ENCODE results near the gene OAF.

Gene OAF

DNA sequence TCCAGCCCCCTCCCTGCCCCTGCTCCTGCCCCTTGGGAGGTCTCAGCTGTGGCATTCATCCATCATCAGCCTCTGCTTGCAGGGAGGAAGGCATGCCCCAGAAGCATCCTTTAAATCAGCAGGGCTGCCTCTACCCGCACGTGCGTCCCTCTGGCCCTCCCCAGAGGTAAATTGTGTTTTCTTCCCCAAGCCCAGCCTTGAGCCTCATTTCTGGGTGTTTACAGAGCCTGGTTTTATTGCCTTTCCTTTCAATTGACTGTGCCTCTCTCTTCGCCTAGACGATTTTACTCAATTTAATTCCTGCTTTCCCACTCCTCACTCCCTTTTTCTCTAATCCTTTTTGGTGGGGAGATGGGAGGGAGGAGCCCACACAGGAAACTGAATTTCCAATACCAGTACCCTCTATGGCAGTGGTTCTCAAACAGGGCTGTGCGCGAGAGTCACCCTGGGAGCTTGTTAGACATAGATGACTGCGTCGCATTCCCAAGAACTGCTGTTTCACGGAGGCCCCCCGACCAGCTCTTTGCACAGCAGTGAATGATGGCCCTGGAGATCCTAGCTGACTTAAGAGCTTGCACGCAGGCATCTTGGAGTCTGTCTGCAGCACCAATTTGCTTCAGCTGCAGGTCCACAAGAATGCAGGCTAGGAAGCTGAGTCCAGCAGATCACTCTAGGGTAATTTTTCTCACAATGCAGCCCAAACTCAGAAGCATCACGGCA is 15.1 kb upstream of the OAF start:
- no peak overlapping the region for H3K27ac ChIP-seq (ENCODE audit: low read length)
- peaks cover 0 to 5% of the 10 kb centered on the region in 2 donors for H3K27me3 ChIP-seq (ENCODE audit: control insufficient read depth in 1 of 2, insufficient read depth in 2 of 2, low read length in 2 of 2)
- peaks cover 6% of the 10 kb centered on the region for H3K4me1 ChIP-seq (ENCODE audit: control insufficient read depth, insufficient read depth, low read length)
- no peak overlapping the region for H3K4me3 ChIP-seq (ENCODE audit: low read length in 2 of 2)
- no peak overlapping the region for H3K9ac ChIP-seq (ENCODE audit: low read length in 2 of 2)
- no peaks in the 10 kb centered on the region for H3K9me3 ChIP-seq (ENCODE audit: control insufficient read depth in 2 of 2, low read length in 2 of 2)
- H3K36me3 ChIP-seq (ENCODE audit: control insufficient read depth in 2 of 2, insufficient read depth in 2 of 2, low read length in 2 of 2) = no peaks in the 10 kb centered on the region

GRCh38 chr11:120196826-120197225 is 14.0 kb upstream of the OAF start:
- no peak overlapping the region for H3K4me3 ChIP-seq (ENCODE audit: low read length in 2 of 2)
- H3K4me1 ChIP-seq (ENCODE audit: control insufficient read depth, insufficient read depth, low read length) = peaks cover 6% of the 10 kb centered on the region
- no peaks in the 10 kb centered on the region for H3K9me3 ChIP-seq (ENCODE audit: control insufficient read depth in 2 of 2, low read length in 2 of 2)
- H3K27ac ChIP-seq (ENCODE audit: low read length) = no peak overlapping the region
- H3K27me3 ChIP-seq (ENCODE audit: control insufficient read depth in 1 of 2, insufficient read depth in 2 of 2, low read length in 2 of 2) = peaks cover 0 to 2% of the 10 kb centered on the region in 2 donors
- no peak overlapping the region for H3K9ac ChIP-seq (ENCODE audit: low read length in 2 of 2)
- H3K36me3 ChIP-seq (ENCODE audit: control insufficient read depth in 2 of 2, insufficient read depth in 2 of 2, low read length in 2 of 2) = no peaks in the 10 kb centered on the region

GRCh38 chr11:120197251-120197891 is 13.5 kb upstream of the OAF start:
- Histone ChIP-seq H3K4me3 (ENCODE audit: low read length in 2 of 2) (no peak overlapping the region), H3K4me1 (ENCODE audit: control insufficient read depth, insufficient read depth, low read length) (peaks cover 6% of the 10 kb centered on the region), H3K27me3 (ENCODE audit: control insufficient read depth in 1 of 2, insufficient read depth in 2 of 2, low read length in 2 of 2) (peaks cover 0 to 2% of the 10 kb centered on the region in 2 donors), H3K9ac (ENCODE audit: low read length in 2 of 2) (no peak overlapping the region), H3K9me3 (ENCODE audit: control insufficient read depth in 2 of 2, low read length in 2 of 2) (no peaks in the 10 kb centered on the region), H3K27ac (ENCODE audit: low read length) (no peak overlapping the region), H3K36me3 (ENCODE audit: control insufficient read depth in 2 of 2, insufficient read depth in 2 of 2, low read length in 2 of 2) (no peaks in the 10 kb centered on the region)

DNA sequence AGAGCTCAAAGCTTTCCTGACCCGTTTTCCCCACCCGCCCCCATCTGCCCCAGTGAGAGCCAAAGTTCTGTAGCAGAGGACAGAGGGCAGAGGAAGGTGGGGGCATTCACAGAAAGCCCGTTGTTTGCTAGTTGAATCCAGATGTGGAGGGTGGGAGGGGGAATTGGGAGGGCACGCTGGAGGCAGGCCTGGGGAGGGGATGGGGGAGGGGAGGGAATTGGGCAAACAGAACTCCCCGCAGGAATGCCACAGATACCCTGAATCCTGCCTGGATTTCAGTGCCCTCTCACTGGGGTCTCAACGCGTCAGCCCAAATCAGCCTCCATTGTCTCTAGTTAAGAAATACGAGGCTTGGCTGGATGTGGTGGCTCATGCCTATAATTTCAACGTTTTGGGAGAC is 12.9 kb upstream of the OAF start:
- H3K4me1 ChIP-seq (ENCODE audit: control insufficient read depth, insufficient read depth, low read length) = peaks cover 6% of the 10 kb centered on the region

DNA sequence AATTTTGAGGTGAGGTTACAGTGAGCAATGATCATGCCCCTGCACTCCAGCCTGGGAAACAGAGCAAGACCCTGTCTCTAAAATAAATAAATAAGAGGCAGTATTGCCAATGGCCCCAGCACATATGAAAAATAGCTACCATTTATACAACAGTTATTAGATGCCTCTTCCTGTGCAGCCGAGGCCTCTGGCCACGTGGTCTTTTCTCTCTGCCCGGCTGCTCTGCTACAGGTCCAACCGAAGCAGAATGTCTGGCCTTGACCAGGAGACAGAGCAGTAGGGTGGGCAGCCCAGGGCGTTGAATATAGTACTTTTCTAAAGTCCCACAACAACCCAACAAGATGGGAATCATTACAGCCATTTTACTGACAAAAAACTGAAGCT is 12.4 kb upstream of the OAF start:
- H3K27ac ChIP-seq (ENCODE audit: low read length) = no peak overlapping the region
- H3K27me3 ChIP-seq (ENCODE audit: control insufficient read depth in 1 of 2, insufficient read depth in 2 of 2, low read length in 2 of 2) = peaks cover 0 to 2% of the 10 kb centered on the region in 2 donors
- H3K9me3 ChIP-seq (ENCODE audit: control insufficient read depth in 2 of 2, low read length in 2 of 2) = no peaks in the 10 kb centered on the region
- H3K9ac ChIP-seq (ENCODE audit: low read length in 2 of 2) = no peak overlapping the region
- H3K4me1 ChIP-seq (ENCODE audit: control insufficient read depth, insufficient read depth, low read length) = peaks cover 6% of the 10 kb centered on the region
- H3K4me3 ChIP-seq (ENCODE audit: low read length in 2 of 2) = no peak overlapping the region
- H3K36me3 ChIP-seq (ENCODE audit: control insufficient read depth in 2 of 2, insufficient read depth in 2 of 2, low read length in 2 of 2) = no peaks in the 10 kb centered on the region

More for the DNA sequence above, 12.9 kb upstream of the OAF start:
- no peak overlapping the region for H3K9ac ChIP-seq (ENCODE audit: low read length in 2 of 2)
- no peak overlapping the region for H3K4me3 ChIP-seq (ENCODE audit: low read length in 2 of 2)
- H3K27me3 ChIP-seq (ENCODE audit: control insufficient read depth in 1 of 2, insufficient read depth in 2 of 2, low read length in 2 of 2) = peaks cover 0 to 2% of the 10 kb centered on the region in 2 donors
- H3K9me3 ChIP-seq (ENCODE audit: control insufficient read depth in 2 of 2, low read length in 2 of 2) = no peaks in the 10 kb centered on the region
- H3K27ac ChIP-seq (ENCODE audit: low read length) = no peak overlapping the region
- H3K36me3 ChIP-seq (ENCODE audit: control insufficient read depth in 2 of 2, insufficient read depth in 2 of 2, low read length in 2 of 2) = no peaks in the 10 kb centered on the region

DNA sequence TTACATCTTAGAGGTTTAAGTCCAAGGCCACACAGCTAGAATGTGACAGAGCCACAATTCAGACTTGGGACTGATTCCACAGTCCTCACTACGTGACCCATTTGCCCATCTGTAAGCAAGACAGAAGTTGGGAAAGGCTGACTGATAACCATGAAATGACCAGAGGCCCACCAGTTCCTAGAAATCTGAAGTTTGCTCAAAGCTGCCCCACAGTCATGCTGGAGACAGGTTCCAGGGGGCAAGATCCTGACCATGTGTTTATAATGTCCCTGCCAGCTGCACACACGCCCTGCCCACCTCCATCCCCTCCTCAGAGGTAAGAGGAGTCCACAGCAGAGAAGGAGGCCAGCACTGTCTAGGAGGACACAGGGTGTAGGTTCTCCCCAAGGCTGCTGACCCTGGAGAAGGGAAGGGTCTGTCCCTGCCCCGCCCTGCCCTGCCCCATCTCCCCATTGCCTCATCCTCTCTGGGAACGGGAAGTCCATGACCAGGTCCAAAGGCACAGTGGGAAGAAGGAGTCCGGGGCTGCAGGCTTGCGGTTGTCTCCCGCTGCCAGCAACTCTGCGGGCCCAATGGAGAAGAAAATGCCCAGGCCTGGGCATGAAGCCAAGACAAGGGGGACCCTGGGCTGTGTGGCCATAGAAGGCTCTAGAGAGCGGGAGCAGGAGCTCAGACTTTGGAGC is 11.9 kb upstream of the OAF start:
- Histone ChIP-seq H3K9ac (ENCODE audit: low read length in 2 of 2) (no peak overlapping the region), H3K4me1 (ENCODE audit: control insufficient read depth, insufficient read depth, low read length) (peaks cover 6% of the 10 kb centered on the region), H3K36me3 (ENCODE audit: control insufficient read depth in 2 of 2, insufficient read depth in 2 of 2, low read length in 2 of 2) (no peaks in the 10 kb centered on the region), H3K27me3 (ENCODE audit: control insufficient read depth in 1 of 2, insufficient read depth in 2 of 2, low read length in 2 of 2) (peaks cover 0 to 2% of the 10 kb centered on the region in 2 donors), H3K4me3 (ENCODE audit: low read length in 2 of 2) (no peak overlapping the region), H3K9me3 (ENCODE audit: control insufficient read depth in 2 of 2, low read length in 2 of 2) (no peaks in the 10 kb centered on the region), H3K27ac (ENCODE audit: low read length) (no peak overlapping the region)

DNA sequence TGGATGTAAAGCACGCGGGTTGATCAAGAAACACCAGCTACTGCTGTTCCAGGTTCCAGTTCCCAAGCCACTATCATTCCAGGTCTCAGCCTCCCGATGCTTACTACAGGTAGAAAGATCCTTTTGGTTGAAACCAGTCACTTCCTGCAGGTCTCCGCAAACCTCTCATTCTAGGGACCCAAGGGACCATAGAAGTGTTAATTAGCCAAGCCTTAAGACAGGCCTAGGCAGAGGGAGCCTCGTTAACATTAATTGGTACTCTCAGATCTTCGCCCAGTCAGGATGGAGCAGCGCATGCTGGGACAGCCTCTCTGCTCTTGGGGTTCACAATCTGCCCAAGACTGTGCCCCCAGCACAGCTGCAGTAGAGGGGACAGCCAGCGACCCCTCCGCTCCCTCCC is 11.2 kb upstream of the OAF start:
- no peak overlapping the region for H3K4me3 ChIP-seq (ENCODE audit: low read length in 2 of 2)
- no peaks in the 10 kb centered on the region for H3K9me3 ChIP-seq (ENCODE audit: control insufficient read depth in 2 of 2, low read length in 2 of 2)
- H3K27ac ChIP-seq (ENCODE audit: low read length) = no peak overlapping the region
- no peaks in the 10 kb centered on the region for H3K36me3 ChIP-seq (ENCODE audit: control insufficient read depth in 2 of 2, insufficient read depth in 2 of 2, low read length in 2 of 2)
- no peak overlapping the region for H3K9ac ChIP-seq (ENCODE audit: low read length in 2 of 2)
- H3K27me3 ChIP-seq (ENCODE audit: control insufficient read depth in 1 of 2, insufficient read depth in 2 of 2, low read length in 2 of 2) = peaks cover 0 to 2% of the 10 kb centered on the region in 2 donors
- peaks cover 6% of the 10 kb centered on the region for H3K4me1 ChIP-seq (ENCODE audit: control insufficient read depth, insufficient read depth, low read length)

DNA sequence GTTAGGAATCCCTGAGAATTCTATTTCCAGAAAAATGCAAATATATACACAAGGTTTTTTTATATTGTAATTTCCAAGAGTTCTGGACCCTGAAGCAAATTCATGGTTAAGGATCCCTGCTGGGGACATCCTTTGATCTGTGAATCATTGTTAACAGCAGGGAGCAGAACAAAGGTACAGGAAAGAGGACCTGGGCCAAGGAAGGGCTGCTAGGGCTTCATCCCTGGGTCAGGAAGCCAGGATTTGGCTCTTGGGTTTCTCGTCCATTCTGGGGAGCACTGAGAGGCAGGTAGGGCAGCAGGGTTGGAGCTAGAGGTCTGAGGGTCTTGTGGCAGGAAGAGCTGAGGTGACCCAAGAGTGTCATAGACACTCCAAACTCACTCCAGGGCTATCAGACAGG is 10.2 kb upstream of the OAF start:
- Histone ChIP-seq H3K9ac (ENCODE audit: low read length in 2 of 2) (no peak overlapping the region), H3K9me3 (ENCODE audit: control insufficient read depth in 2 of 2, low read length in 2 of 2) (no peaks in the 10 kb centered on the region), H3K4me3 (ENCODE audit: low read length in 2 of 2) (no peak overlapping the region), H3K27ac (ENCODE audit: low read length) (no peak overlapping the region), H3K27me3 (ENCODE audit: control insufficient read depth in 1 of 2, insufficient read depth in 2 of 2, low read length in 2 of 2) (peaks cover 0 to 2% of the 10 kb centered on the region in 2 donors), H3K4me1 (ENCODE audit: control insufficient read depth, insufficient read depth, low read length) (peaks cover 6% of the 10 kb centered on the region), H3K36me3 (ENCODE audit: control insufficient read depth in 2 of 2, insufficient read depth in 2 of 2, low read length in 2 of 2) (no peaks in the 10 kb centered on the region)

DNA sequence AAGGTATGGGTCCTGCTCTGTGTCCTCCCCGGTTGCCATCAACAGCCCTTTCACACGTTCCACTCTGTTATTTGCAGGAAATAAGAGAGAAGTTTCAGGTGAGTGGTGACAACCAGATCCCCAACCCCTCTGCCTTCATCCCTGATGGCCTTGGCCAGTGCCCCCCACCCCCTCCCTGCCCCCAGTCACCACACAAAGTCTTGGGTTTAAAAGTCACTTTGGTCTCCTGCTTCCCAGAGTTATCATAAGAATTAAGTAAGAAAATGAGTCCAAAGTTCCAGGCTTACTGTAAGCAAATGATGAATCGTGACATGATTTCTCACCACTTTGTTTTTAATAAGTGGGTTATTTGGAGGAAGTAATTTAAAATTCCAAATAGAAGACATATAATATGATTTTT is 9.2 kb upstream of the OAF start:
- no peak overlapping the region for H3K9ac ChIP-seq (ENCODE audit: low read length in 2 of 2)
- H3K36me3 ChIP-seq (ENCODE audit: control insufficient read depth in 2 of 2, insufficient read depth in 2 of 2, low read length in 2 of 2) = no peaks in the 10 kb centered on the region
- peaks cover 0 to 1% of the 10 kb centered on the region in 2 donors for H3K27me3 ChIP-seq (ENCODE audit: control insufficient read depth in 1 of 2, insufficient read depth in 2 of 2, low read length in 2 of 2)
- H3K9me3 ChIP-seq (ENCODE audit: control insufficient read depth in 2 of 2, low read length in 2 of 2) = no peaks in the 10 kb centered on the region
- no peak overlapping the region for H3K4me3 ChIP-seq (ENCODE audit: low read length in 2 of 2)
- H3K4me1 ChIP-seq (ENCODE audit: control insufficient read depth, insufficient read depth, low read length) = peaks cover 3% of the 10 kb centered on the region
- no peak overlapping the region for H3K27ac ChIP-seq (ENCODE audit: low read length)

DNA sequence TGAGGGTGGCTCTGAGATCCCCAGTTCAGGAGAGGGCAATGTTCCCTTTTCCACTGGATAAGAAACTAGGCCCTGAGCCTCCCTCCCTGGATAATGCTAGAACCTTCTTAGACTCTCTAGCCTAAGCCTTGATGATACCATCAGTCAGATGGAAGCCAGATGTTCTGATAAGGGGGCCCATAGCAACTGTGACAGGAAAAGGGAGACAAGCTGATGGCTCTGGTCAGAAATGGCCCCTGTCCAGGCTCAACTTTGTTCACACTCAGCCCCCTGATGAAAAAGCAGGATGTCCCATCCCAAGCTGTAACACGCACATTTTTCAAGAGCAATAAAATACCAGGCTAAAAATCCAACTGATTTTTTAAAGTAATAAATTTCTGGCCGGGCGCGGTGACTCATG is 7.2 kb upstream of the OAF start:
- H3K27ac ChIP-seq (ENCODE audit: low read length) = no peak overlapping the region

More for the DNA sequence above, 7.2 kb upstream of the OAF start:
- peaks cover under 1% of the 10 kb centered on the region for H3K4me1 ChIP-seq (ENCODE audit: control insufficient read depth, insufficient read depth, low read length)
- H3K9me3 ChIP-seq (ENCODE audit: control insufficient read depth in 2 of 2, low read length in 2 of 2) = no peaks in the 10 kb centered on the region
- no peak overlapping the region for H3K9ac ChIP-seq (ENCODE audit: low read length in 2 of 2)
- no peak overlapping the region for H3K4me3 ChIP-seq (ENCODE audit: low read length in 2 of 2)
- H3K36me3 ChIP-seq (ENCODE audit: control insufficient read depth in 2 of 2, insufficient read depth in 2 of 2, low read length in 2 of 2) = no peaks in the 10 kb centered on the region
- H3K27me3 ChIP-seq (ENCODE audit: control insufficient read depth in 1 of 2, insufficient read depth in 2 of 2, low read length in 2 of 2) = peaks cover 0 to 1% of the 10 kb centered on the region in 2 donors

Measured in stomach smooth muscle (tissue), 2 donors.